GM21528 (cell line): ENCODE results near the gene RFC5.
A peak's percentile ranks its signal among the peaks of the same experiment; 100 is the strongest.
"Not testable (repeated sequence)": the region's sequence is repeated elsewhere in the genome, so short reads cannot be mapped to it uniquely, and the experiment has no call there.

Experiments
- ATAC-seq: cut with Tn5 transposase; IDR thresholded peaks from one replicate; pipeline ENCODE4 v1.9.1; 2021; ENCODE audit warnings: mild to moderate bottlenecking, moderate library complexity; ENCODE audit not compliant: unreplicated experiment, low FRiP score

Gene RFC5

DNA sequence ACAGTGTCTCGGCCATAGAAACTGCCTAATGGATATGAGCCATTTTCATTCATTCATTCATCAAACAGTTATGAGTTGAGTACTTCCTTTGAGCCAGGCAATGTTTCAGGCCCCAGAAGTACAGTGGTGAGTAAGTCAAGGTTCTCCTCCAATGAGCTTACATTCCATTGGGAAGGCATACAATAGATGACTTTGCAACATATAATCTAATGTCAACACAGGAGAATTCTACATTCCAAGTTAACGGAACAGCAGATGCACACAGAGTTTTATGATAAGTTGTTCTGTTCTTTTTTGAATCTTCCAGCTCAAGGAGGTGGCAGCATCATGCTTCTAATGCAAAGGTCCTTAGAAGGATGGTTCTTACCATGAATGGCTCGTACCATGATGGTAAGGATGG, 3.2 kb upstream of the RFC5 start:
- ATAC-seq: no peak

DNA sequence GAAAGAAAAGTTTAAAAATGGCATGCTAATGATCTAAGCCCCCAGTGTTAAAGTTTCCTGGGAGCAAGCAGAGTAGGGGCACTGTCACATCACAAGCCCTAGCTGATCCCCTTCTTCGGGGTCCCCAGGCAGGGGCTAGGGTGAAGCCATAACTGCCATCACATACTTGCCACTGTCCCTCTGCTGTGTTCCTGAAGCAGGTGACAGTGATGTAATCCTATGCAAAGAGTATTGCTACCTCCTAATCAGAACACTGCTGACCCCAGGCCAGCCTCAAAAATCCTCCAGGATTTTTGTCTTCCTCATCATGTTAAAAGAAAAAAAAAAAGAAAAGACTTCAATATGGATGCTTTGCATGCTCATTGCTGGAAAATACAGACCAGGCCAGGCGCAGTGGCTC, 1.2 kb upstream of the RFC5 start:
- no peak for ATAC-seq

DNA sequence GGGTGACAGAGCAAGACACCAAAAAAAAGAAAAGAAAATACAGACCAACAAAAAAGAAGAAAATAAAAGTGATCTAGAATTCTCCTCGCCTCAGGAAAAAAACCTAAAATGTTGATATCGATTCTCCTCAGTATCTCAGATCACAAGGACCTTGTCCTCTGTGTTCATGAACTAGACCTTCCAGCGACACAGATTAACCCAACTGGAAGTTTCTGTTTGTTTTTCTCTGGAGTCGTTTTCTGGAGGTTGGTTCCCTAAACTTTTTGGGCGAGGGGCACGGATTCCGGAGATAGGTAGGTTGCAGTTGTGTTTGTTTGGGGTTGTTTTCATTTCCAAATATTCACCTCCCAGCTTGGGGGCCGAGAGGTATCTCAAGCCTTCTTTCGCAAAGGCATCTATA, 559 bp upstream of the RFC5 start:
- no peak for ATAC-seq

DNA sequence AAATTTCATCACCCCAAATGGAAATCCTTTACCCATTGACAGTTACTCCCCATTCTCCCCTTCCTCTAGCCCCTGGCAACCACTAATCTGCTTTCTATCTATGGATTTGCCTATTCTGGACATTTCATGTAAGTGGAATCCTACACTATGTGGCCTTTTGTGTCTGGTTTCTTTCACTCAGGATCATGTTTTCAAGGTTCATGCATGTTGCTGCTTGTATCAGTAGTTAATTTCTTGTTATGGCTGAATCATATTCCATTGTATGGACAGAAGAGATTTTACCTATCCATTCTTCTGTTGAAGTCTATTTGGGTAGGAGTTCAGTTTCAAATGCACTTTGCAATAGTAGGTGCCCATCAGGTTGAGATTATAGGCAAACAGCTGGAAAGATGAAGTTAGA, 1.4 kb downstream of the RFC5 start:
- ATAC-seq: no peak

DNA sequence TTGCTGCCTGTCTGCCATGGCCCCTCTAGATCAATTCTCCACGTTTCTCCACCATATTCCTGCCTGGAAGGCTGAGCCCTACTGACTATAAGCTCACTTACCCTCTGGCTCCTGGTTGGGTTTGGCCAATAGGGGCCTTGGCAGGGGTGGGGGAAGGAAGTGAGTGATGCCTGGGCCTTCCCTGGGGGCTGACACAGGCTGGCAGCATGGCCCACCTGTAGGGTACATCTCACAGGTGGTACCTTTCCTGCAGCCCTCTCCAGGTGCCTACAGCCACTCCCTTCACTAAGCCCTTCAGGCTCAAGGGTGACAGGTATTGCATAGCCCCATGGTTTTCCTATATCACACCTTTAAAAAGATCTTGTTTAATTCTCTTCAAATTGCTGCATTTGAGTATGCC, 3.5 kb downstream of the RFC5 start:
- no peak for ATAC-seq

DNA sequence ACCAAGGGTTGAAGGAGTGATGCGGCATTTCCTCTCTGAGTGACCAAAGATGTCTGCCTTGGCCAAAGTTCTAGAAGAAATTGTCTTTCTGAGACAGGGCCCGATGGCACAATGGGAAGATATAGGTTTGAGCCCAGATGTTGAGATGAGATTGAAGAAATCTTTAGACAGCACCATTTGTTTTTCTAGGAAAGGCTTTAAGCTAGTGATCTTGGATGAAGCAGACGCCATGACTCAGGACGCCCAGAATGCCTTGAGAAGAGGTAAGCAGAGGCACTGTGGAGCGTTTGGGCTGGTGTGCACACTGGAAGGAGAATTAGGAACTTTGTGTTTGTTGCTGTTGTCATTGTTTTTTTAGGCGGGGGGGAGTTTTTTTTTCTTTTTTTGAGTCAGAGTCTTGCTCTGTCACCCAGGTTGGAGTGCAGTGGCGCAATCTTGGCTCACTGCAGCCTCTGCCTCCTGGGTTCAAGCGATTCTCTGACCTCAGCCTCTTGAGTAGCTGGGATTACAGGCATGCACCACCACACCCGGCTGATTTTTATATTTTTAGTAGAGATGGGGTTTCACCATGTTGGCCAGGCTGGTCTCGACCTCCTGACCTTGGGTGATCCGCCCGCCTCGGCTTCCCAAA, 5.7 kb downstream of the RFC5 start:
- ATAC-seq: not testable (repeated sequence)

DNA sequence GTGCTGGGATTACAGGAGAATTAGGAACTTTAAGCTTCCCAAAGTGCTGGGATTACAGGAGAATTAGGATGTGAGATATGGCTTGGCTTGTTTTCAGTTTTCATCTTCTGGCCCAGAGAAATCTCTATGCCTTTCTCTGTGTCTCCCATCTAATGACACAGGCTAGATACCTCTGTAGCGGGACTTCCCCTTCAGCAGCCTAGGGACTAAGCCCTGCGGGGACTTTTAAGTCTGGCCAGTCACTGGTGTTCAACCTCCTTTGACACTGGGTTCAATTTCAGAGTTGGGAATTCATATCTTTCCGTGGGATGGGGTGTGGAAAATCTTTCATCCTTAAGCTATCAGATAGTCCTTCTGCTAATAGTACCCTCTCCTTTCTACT, 6.2 kb downstream of the RFC5 start:
- ATAC-seq: no peak

DNA sequence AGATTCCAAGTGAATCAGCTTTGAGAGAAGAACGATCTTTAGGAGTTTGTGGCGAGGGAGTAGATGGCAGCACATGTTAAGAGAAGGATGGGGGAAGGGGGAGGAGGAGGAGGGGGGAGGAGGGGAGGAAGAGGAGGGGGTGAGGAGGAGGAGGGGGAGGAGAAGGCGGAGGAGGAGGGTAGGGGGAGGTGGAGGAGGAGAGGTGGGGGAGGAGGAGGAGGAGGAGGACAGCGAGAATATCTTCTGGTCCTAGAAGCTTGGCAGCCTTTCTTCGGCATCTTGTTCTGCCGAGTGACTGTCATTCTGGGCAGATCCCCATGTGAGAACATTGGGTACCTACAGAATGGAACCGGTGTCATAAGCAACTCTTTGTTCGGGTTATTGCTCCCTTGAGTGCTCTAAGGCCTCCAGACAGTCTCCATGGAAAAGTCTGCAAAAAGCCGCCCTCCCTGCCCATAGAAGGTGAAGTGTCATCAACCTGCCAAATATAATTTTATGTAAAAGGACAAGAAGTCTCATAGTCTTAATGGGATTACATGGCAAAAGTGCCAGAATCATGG, 6.9 kb downstream of the RFC5 start:
- no peak for ATAC-seq

DNA sequence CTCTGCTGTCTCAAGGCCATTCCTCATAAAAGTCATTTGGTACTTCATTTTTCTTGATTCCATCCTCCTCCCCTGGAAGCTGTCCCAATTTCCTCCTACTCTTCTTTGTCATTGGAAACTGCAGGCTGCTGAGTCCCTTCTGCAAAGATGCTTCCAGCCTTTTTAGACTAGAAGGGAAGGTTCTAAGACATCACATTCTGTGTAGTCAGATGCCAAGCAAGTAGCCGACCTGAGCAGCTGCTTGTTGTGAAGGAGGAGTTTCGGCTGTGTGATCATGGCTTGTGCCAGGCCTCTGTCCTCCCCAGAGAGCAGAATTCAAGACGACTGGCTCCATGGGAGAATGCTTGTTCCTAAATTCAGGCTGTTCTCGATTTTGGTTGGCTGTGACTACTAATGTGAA, 8.7 kb downstream of the RFC5 start:
- ATAC-seq: no peak

DNA sequence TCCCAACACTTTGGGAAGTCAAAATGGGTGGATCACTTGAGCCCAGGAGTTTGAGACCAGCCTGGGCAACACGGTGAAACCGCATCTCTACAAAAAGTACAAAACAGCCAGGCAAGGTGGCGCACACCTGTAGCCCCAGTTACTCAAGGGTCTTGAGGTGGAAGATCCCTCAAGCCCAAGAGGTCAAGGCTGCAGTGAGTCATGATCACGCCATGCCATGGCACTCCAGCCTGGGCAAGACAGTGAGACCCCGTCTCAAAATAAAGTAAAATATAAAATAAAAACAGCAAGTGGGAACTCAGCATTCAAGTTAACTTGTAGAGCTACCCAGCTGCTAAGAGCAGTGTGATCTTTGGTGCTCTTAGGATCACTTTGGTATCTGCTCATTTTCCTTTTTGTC, 12.7 kb downstream of the RFC5 start:
- no peak for ATAC-seq

DNA sequence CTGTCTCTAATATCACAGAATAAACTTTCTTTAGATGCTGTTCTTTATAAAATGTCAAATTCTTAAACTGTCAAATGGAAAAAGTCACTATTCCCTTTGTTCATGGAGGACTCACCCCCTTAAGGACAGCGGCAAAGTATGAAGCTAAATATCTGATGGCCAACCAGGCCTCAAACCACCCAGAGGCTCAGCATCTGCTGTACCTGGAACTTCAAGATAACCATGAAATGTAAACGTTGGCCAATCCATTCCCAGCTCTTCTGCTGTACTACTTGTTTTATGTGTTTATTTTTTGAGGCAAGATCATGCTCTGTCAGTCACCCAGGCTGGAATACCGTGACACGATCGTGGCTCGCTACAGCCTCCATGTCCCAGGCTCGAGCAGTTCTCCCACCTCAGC, 15.7 kb downstream of the RFC5 start:
- no peak for ATAC-seq

DNA sequence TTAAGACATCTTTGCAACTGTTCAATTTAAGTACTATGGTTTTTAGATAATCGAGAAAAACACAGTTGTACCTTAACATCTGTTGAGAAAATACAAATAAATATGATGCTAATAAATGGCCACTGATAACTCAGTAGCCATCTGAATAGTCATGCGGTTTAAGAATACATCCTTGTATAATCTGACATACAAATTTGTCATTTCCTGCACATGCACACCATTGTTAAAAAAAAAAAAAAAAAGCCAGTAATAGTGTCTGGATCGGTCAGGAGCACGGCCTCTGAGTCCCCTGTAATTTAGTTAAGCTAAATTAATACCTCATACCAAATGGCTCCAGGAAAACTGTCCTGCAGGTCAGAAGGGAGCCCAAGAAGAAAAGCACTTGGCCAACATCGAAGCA, 16.8 kb downstream of the RFC5 start:
- no peak for ATAC-seq

DNA sequence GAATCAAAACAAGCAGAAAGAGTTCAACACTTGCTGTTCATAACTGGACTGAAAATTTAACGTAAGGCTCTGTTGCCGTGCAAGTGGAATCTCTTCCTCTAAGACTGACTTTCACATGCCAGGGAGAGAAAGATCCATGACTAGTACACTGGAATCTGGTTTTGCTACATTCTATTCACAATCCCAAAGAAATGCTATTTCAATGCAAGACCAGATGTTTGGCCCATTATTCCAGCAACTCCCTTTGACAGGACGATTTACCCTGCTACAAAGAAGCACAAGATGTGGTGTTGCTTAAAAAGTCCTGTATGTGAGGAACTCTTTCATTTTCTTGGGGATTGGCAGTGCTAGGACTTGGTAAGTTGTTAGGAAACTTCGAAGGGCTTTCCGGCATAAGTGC, 17.4 kb downstream of the RFC5 start:
- ATAC-seq: no peak

DNA sequence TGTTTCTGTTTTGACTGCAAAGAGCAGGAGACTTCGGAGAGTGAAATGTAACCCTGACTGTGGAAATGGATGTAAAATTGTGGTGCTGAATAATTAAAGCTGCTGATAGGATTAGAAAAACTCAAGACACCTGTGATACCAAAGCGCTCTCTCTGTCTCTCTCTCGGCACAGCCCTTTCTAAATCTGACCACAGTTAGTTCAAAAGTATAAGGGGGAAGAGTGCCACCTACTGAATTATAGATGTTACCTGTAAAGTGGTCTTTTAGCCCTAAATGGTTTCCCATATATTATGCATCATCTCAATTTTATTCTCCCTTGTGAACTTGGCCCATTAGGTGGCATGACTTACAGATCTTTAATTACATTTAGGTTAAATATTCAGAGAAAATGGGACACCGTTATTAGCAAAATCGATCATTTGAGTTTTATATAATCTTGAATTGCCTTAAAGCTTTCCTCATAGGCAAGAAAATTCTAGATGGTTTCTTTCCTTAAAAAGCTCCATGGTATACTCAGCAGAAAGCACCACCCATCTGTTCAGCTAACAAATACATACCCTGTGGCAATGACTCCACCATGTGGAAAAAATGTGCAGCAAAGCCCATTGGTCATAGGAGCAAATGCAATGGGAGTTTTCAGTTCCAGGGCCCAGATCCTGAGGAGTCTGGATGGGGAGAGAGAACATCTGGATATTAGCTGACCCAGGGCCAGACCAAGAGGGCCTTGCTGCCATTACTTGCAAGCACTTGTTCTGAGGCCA, 18.1 kb downstream of the RFC5 start:
- ATAC-seq: no peak

DNA sequence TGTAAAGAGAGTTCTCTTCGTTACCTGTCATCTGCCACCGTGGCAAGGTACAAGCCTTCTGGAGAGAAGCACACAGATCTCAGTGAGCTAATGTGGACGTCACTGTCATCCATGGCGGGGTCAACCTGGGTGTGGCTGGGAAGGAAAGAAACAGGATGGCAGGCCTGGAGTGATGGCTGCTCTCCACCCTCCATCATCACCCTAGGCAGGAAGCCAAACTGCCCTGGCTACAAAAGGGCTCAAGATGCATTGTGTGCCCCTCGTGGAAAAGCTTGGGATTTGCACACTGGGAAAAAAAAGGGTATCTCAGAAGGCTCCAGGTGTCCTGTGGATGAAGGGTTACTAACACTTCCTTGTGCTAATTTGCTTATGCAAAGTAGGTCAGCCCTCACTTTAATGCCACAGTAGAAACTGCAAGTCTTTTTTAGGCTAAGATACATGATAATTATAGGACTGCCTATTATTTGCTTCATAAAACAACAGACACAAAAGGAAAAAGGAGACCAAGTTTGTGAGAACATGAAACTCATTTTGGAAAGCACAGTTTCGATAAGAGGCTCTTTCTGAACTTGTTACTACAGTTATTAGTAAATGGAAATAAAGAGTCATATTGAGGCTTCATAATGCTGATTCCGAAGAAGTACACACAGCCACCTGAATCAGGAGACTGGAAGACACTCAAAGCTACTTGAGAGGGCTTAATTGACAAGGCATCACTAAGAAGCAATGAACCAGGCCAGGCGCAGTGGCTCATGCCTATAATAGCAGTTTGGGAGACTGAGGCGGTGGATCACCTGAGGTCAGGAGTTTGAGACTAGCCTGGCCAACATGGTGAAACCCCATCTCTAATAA, 18.9 kb downstream of the RFC5 start:
- ATAC-seq: peak; percentile 85

DNA sequence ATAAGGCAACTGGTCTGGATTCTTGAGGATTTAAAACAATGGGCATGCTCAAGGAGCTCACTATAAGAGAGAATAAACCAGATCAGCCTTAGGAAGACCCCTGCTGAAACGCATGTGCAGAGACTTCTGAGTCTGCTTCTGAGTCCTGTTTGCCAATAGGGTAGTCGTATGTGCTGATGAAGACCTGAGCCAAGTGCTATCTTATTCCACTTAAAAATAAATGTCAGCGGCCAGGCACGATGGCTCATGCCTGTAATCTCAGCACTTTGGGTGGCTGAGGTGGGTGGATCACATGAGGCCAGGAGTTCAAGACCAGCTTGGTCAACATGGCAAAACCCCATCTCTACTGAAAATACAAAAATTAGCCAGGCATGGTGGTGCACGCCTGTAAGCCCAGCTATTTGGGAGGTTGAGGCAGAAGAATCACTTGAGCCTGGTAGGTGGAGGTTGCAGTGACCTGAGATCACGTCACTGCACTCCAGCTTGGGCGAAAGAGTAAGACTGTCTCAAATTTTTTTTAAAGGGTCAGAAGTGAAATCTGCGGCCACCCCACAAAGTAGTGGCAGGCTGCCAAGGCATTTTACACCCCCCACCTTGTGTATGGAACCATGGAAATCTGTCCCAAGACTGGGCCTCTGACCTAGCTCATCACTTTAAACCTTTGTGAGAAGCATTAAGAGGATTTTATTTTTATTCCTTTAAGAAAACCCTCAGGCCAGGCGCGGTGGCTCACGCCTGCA, 20.3 kb downstream of the RFC5 start:
- ATAC-seq: no peak

DNA sequence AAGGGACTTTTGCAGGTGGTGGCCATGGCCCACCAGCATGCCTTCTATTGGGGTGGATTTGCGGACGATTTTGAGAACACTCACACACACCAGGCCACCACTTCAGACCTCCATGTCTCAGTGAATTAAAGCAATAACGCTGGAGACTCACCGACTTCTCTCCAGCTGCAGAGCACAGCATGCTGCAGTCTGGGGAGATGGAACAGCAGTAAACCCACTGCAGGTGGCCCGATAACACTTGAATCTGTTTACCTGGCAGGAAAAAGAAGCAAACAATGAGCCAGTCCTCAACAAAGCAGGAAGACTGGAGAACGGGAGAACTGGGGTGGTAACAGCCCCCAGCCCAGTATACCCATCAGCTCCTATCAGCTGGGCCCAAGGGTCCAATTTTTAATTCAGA, 21.6 kb downstream of the RFC5 start:
- no peak for ATAC-seq

DNA sequence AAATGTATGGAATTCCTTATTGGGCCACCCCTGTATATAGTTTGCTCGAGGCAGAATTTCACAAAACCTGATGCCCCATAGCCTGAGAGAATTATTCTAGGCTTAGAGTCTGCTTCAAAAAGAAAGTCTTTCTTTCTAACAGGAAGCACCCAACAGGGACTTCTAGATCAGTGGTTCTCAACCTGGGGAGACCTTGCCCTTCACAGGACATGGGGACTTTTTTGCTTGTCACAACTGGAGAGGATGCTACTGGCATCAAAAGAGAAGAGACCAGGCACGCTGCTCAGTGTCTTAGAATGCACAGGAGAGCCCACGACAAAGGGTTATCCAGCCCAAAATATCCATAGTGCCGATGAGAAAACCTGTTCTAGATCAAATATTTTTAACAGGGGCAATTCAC, 25.6 kb downstream of the RFC5 start:
- no peak for ATAC-seq

DNA sequence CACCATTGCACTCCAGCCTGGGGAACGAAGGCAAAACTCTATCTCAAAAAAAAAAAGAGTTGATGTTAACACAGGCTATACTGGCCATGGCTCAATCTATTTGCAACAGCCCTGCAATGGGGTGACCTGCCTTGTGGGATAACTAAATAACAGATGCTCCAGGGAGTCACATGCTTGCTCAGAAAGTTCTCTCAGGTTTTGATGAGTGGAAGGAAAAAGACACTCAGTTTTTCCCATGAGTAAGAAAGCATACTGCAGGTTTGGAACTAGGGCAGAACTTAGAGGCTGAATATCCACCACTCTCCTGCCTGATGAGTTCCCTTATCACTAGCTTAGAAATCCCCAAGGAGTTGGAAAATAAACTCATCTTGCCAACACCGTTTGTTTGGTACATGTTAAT, 27.6 kb downstream of the RFC5 start:
- ATAC-seq: no peak

DNA sequence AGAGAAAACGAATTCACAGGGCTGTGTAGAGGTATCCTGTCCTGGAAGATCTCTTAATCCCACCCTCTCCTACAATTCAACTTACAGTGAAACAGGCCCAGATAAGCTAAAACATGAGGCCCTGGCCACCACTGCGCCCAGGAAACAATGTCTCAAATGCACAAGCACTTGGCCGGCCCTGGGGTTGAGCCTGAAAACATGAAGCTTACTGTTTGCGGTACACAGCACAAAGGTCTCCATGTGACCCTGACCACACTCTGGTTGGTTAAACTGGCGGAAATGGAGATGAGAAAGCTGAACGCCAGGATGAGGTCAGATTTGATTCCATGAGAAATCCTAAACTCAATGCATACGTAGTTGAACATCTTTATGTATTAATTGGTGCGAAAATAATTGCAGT, 28.1 kb downstream of the RFC5 start:
- ATAC-seq: no peak

DNA sequence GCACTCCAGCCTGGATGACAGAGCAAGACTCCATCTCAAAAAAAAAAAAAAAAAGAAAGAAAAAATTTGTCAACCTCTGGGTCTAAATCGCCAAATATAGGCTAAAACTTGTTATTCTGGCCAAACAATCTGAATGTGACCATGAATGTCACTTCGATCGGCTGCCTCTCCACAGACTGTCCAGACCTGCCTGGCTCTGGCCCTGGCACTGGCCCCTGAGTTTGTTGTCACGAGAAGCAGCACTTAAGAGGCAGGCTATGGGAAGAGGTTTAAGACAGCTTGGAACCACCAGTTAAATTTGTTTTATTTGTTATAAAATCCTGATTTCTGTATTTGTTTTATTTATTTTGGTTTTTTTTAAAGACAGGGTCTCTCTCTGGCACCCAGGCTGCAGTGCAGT, 29.9 kb downstream of the RFC5 start:
- no peak for ATAC-seq
